GM12865 (cell line): ENCODE measurements around the gene FBP1.
"Not testable (repeated sequence)": the region's sequence is repeated elsewhere in the genome, so short reads cannot be mapped to it uniquely, and the experiment has no call there.

Experiments used
- DNase-seq: peaks from one replicate; pipeline ENCODE4 v3.0.0; 2010; ENCODE audit warnings: low read depth
- H3K4me3 ChIP-seq: 2 replicates; pipeline ENCODE4 v1.5.1; 2011; ENCODE audit warnings: mild to moderate bottlenecking, low read depth, low read length, control low read depth
- CTCF ChIP-seq: IDR thresholded peaks from 2 replicates; pipeline ENCODE4 v1.5.1; 2011; ENCODE audit warnings: low read length, control low read depth, low read depth, inconsistent platforms; ENCODE audit not compliant: insufficient read depth; ENCODE audit errors: missing control alignments

FBP1 gene

GRCh38 chr9:94568250-94568889 is 70.9 kb downstream of the FBP1 start:
- TF ChIP-seq CTCF = no peak
- DNase-seq = no peak
- H3K4me3 ChIP-seq = no peak overlapping the region

GRCh38 chr9:94567271-94567670 is 72.0 kb downstream of the FBP1 start:
- H3K4me3 ChIP-seq = no peak overlapping the region
- TF ChIP-seq CTCF = no peak
- no peak for DNase-seq

GRCh38 chr9:94566550-94566949 is 72.8 kb downstream of the FBP1 start:
- no peak for DNase-seq
- no peak overlapping the region for H3K4me3 ChIP-seq
- no peak for TF ChIP-seq CTCF

- H3K4me3 ChIP-seq, DNase-seq: not testable (repeated sequence)
Measured at GRCh38 chr9:94564279-94564678, 75.0 kb downstream of the FBP1 start.

GRCh38 chr9:94563548-94563947 is 75.8 kb downstream of the FBP1 start:
- TF ChIP-seq CTCF = no peak
- H3K4me3 ChIP-seq = no peak overlapping the region
- DNase-seq = no peak

- no peak for DNase-seq
- H3K4me3 ChIP-seq = no peak overlapping the region
- no peak for TF ChIP-seq CTCF
Measured at GRCh38 chr9:94560237-94560636, 79.1 kb downstream of the FBP1 start.

- no peak for TF ChIP-seq CTCF
- DNase-seq = no peak
- no peak overlapping the region for H3K4me3 ChIP-seq
Measured at GRCh38 chr9:94557376-94557775, 81.9 kb downstream of the FBP1 start.
